HepG2 (cell line): ENCODE results near the gene COL13A1.

Experiments
- EZH2 ChIP-seq: conservative IDR thresholded peaks from 2 replicates; pipeline ENCODE4 v1.6.1; 2012; ENCODE audit warnings: mild to moderate bottlenecking, low read depth, low read length, moderate library complexity
- JARID2 ChIP-seq: sonication (generic); formaldehyde crosslinking; IDR thresholded peaks from 2 replicates; pipeline ENCODE4 v1.8.1; 2023; ENCODE audit warnings: missing genetic modification reagents, inconsistent platforms; ENCODE audit not compliant: insufficient replicate concordance
- ZNF124 ChIP-seq: sonication (generic); formaldehyde crosslinking; IDR thresholded peaks from 2 replicates; pipeline ENCODE4 v1.4.0; 2020; ENCODE audit warnings: missing genetic modification reagents

- no peak for TF ChIP-seq ZNF124
- TF ChIP-seq JARID2 (CRISPR knock-in tag): no peak
- TF ChIP-seq EZH2: no peak
Observed at GRCh38 chr10:69974551-69975155, 172.9 kb downstream of the COL13A1 start.
